Measurements from ENCODE around the gene SCGB1C1.

Gene SCGB1C1

DNA sequence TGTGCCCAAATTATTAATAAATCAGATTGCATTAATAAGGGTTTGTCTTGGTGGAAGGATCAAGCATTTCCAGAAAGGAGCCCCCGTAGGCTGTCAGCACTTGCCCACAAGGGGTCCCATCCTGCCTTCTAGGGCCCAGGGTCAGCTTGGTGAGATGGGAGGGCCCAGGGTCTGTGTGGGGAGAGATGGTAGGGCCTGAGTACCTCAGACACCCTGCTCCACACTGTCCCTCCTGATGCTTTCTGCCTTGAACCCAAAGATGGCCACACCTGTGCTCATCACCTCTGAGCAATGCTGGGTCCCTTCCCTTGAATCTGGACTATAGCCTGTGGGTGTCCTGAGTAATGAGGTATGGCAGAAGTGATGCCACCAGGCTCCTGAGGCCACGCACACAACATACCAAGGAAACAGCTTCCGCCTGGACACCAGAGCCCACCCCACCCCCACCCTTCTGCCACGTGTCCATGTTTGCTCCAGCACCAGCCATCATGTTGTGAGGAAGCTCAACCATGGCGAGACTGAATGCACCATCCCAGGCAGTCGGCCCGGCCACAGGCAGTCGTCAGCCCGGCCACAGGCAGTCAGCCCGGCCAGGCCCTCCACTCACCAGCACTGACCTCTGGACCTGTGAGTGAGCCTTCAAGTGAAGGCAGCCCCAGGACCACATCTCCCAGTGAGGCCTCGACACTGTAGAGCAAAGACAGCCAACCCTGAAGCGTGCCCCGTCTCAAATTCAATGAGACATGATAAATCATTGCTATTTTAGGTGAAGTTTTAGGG is 7.5 kb downstream of the SCGB1C1 start:
- no peaks in the 10 kb centered on the region for H3K27me3 ChIP-seq (replicated peaks)
- TF ChIP-seq, protein P1, sequence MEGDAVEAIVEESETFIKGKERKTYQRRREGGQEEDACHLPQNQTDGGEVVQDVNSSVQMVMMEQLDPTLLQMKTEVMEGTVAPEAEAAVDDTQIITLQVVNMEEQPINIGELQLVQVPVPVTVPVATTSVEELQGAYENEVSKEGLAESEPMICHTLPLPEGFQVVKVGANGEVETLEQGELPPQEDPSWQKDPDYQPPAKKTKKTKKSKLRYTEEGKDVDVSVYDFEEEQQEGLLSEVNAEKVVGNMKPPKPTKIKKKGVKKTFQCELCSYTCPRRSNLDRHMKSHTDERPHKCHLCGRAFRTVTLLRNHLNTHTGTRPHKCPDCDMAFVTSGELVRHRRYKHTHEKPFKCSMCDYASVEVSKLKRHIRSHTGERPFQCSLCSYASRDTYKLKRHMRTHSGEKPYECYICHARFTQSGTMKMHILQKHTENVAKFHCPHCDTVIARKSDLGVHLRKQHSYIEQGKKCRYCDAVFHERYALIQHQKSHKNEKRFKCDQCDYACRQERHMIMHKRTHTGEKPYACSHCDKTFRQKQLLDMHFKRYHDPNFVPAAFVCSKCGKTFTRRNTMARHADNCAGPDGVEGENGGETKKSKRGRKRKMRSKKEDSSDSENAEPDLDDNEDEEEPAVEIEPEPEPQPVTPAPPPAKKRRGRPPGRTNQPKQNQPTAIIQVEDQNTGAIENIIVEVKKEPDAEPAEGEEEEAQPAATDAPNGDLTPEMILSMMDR (IDR thresholded peaks at IDR 0.05; ENCODE audit: low read depth, low read length, missing control alignments), result no peak
- in situ Hi-C loops (cut with HindIII; ENCODE audit: low pct_ligation_motif_present, low sequenced_read_pairs), result no loop called here
- no peak overlapping the region for H3K27ac ChIP-seq
- H3K4me3 ChIP-seq (ENCODE audit: low read depth, low read length), result no peak overlapping the region
- no peak for DNase-seq
- peaks cover 25% of the 10 kb centered on the region for H3K36me3 ChIP-seq (replicated peaks)

DNA sequence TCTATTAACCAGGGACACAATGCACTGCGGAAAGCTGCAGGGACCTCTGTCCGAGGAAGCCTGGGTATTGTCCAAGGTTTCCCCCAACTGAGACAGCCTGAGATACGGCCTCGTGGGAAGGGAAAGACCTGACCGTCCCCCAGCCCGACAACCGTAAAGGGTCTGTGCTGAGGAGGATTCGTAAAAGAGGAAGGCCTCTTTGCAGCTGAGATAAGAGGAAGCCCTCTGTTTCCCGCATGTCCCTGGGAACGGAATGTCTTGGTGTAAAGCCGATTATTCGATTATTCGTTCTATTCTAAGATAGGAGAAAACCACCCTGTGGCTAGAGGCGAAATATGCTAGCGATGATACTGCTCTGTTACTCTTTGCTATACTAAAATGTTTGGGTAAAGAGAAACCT is 9.1 kb downstream of the SCGB1C1 start:
- Histone ChIP-seq H3K27ac (no peak overlapping the region), H3K27me3 (replicated peaks) (no peaks in the 10 kb centered on the region), H3K36me3 (replicated peaks) (peaks cover 27% of the 10 kb centered on the region), H3K4me3 (ENCODE audit: low read depth, low read length) (no peak overlapping the region)
- TF ChIP-seq, protein P1 (IDR thresholded peaks at IDR 0.05; ENCODE audit: low read depth, low read length, missing control alignments), result no peak
- in situ Hi-C loops (cut with HindIII; ENCODE audit: low pct_ligation_motif_present, low sequenced_read_pairs), result no loop called here
- DNase-seq, result no peak

DNA sequence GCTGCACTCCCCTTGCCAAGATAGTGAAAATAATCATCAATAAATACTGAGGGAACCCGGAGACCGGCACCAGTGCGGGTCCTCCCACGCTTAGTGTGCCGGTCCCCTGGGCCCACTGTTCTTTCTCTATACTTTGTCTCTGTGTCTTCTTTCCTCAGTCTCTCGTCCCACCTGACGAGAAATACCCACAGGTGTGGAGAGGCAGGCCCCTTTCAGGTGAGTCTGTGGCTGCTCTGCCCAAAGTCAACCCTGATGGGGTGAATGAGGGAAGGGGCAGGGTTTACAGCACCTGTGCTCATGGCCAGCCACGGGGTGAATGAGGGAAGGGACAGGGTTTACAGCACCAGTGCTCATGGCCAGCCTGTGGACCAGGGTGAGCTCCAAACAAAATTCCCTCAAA is 9.6 kb downstream of the SCGB1C1 start:
- in situ Hi-C loops (cut with HindIII; ENCODE audit: low pct_ligation_motif_present, low sequenced_read_pairs), result no loop called here
- DNase-seq, result no peak

DNA sequence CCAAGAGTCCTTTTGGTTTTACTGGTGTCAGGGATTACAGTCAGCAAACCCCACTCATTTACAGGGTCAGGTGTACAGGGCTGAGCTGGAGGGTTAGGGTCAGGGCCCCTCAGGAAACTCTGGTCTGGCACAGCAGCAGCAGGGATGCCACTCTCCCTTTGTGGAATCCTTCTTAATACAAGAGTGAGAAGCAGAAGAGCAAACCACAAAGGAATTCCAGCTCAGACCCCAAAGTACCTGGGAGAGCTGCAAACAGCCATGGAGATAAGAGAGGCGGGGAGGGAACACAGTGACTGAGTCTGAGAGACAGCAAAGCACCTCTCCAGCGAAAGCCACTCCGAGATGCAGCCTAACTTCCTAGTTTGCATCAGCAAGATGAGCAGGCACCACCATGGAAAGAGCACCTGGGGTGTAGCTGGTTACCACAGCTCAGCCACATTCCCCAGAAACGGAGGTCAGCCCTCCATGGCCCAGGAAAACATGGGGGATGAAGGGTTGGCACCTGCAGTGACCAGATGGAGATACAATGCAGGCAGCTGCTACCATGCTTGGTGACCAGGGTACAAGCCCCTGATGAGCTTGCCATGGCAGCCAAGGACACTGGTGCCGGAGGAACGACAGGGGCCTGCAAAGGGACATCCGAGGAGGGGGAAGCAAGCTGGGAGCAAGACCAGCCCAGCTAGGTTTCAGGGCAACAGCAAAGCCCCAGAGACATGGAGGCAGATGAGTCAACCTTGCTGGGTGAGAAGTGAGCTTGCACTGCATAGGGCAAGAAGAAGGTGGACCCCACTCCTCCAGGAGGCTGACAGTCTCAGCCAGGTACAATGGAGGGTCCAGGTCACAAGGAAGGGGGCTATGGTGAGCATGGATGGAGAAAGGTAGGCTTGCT is 10.4 kb downstream of the SCGB1C1 start:
- Histone ChIP-seq H3K27me3 (replicated peaks) (no peaks in the 10 kb centered on the region), H3K36me3 (replicated peaks) (peaks cover 27% of the 10 kb centered on the region), H3K4me3 (ENCODE audit: low read depth, low read length) (no peak overlapping the region), H3K27ac (no peak overlapping the region)
- in situ Hi-C loops (cut with HindIII; ENCODE audit: low pct_ligation_motif_present, low sequenced_read_pairs), result no loop called here
- DNase-seq, result no peak
- TF ChIP-seq, protein P1 (IDR thresholded peaks at IDR 0.05; ENCODE audit: low read depth, low read length, missing control alignments), result no peak

More for the DNA sequence above, 9.6 kb downstream of the SCGB1C1 start:
- Histone ChIP-seq H3K36me3 (replicated peaks) (peaks cover 27% of the 10 kb centered on the region), H3K27ac (no peak overlapping the region), H3K27me3 (replicated peaks) (no peaks in the 10 kb centered on the region), H3K4me3 (ENCODE audit: low read depth, low read length) (no peak overlapping the region)
- TF ChIP-seq, protein P1 (IDR thresholded peaks at IDR 0.05; ENCODE audit: low read depth, low read length, missing control alignments), result no peak

DNA sequence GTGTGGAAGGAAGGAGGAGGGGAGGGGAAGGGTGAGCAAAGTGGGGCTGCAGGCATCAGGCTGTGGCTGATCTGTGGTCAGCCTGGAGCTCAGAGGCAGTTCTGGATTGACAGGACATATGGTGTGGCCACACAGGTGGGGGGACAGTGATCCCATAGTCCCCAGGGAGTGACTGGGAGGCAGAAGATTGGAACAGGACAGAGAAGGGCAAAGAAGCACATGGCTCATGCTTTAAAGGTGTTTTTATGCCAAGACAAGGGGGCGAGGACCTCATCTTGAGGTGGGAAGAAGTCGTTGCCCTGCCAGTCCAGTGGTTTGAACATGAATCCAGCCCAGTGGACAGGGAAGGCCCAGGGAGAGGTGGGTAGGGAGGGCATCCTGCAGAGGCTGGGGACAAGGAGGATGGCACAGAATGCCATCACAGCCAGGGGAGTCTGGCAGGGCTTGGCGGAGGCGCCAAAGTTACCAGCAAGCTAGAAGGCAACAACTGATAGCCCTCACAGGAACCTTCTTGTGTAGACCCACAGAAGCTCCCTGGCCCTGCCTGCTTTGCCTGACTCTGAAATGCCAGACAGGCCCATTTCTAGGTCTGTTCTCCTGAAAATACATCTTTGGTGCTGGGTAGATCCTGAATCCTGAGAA is 11.2 kb downstream of the SCGB1C1 start:
- Histone ChIP-seq H3K4me3 (ENCODE audit: low read depth, low read length) (no peak overlapping the region), H3K27ac (no peak overlapping the region), H3K27me3 (replicated peaks) (no peaks in the 10 kb centered on the region), H3K36me3 (replicated peaks) (peaks cover 27% of the 10 kb centered on the region)
- in situ Hi-C loops (cut with HindIII; ENCODE audit: low pct_ligation_motif_present, low sequenced_read_pairs), result no loop called here
- TF ChIP-seq, protein P1 (IDR thresholded peaks at IDR 0.05; ENCODE audit: low read depth, low read length, missing control alignments), result no peak
- no peak for DNase-seq
